GM23248 (cell line): ENCODE data around the gene CDC14A. TPM values are rescaled to one million over a fixed set of nuclear protein-coding genes. Genes with fewer than 3 reads are reported as not detected.
A peak's percentile ranks its signal among the peaks of the same experiment; 100 is the strongest.

Experiments used
- DNase-seq: peaks from one replicate; pipeline ENCODE4 v3.0.0-alpha.2; 2015
- H2AFZ ChIP-seq: fragments of 200-600 bp; sonication (generic); 2 replicates; pipeline ENCODE4 v1.6.1; 2016; ENCODE audit warnings: antibody characterized with exemption
- H3F3A ChIP-seq: fragments of 200-600 bp; sonication (generic); 2 replicates; pipeline ENCODE4 v1.6.1; 2016; ENCODE audit warnings: mild to moderate bottlenecking, antibody characterized with exemption, mixed run types; ENCODE audit not compliant: insufficient read depth
- H3K27ac ChIP-seq: fragments of 200-600 bp; sonication (generic); 2 replicates; pipeline ENCODE4 v1.5.1; 2016; ENCODE audit warnings: mild to moderate bottlenecking
- H3K27me3 ChIP-seq: fragments of 200-600 bp; sonication (generic); replicated peaks from 2 replicates; pipeline ENCODE4 v1.6.1; 2016; ENCODE audit warnings: mild to moderate bottlenecking; ENCODE audit not compliant: insufficient read depth
- H3K36me3 ChIP-seq: fragments of 200-600 bp; sonication (generic); 2 replicates; pipeline ENCODE4 v1.6.1; 2016; ENCODE audit warnings: low read depth, mild to moderate bottlenecking
- H3K4me1 ChIP-seq: fragments of 200-600 bp; sonication (generic); 2 replicates; pipeline ENCODE4 v1.6.1; 2016; ENCODE audit warnings: mild to moderate bottlenecking; ENCODE audit not compliant: insufficient read depth
- H3K4me2 ChIP-seq: fragments of 200-600 bp; sonication (generic); one replicate; pipeline ENCODE4 v1.6.1; 2016; ENCODE audit warnings: mild to moderate bottlenecking; ENCODE audit not compliant: unreplicated experiment
- H3K4me3 ChIP-seq: fragments of 200-600 bp; sonication (generic); 2 replicates; pipeline ENCODE4 v1.5.1; 2016; ENCODE audit warnings: mild to moderate bottlenecking
- H3K79me2 ChIP-seq: fragments of 200-600 bp; sonication (generic); 2 replicates; pipeline ENCODE4 v1.6.1; 2016; ENCODE audit warnings: mild to moderate bottlenecking; ENCODE audit not compliant: insufficient read depth
- H3K9ac ChIP-seq: fragments of 200-600 bp; sonication (generic); 2 replicates; pipeline ENCODE4 v1.6.1; 2016; ENCODE audit warnings: mild to moderate bottlenecking
- H3K9me2 ChIP-seq: fragments of 200-600 bp; sonication (generic); 2 replicates; pipeline ENCODE4 v1.6.1; 2016; ENCODE audit warnings: mixed run types, mild to moderate bottlenecking, moderate library complexity; ENCODE audit not compliant: insufficient read depth
- H3K9me3 ChIP-seq: fragments of 200-600 bp; sonication (generic); one replicate; pipeline ENCODE4 v1.6.1; 2017; ENCODE audit warnings: low read depth
- H4K20me1 ChIP-seq: fragments of 200-600 bp; sonication (generic); 2 replicates; pipeline ENCODE4 v1.6.0; 2016; ENCODE audit not compliant: insufficient read depth
- EZH2 ChIP-seq: fragments of 200-600 bp; sonication (generic); IDR thresholded peaks from 2 replicates; pipeline ENCODE4 v1.6.1; 2018; ENCODE audit warnings: antibody characterized with exemption, mild to moderate bottlenecking; ENCODE audit not compliant: insufficient read depth, poor library complexity, severe bottlenecking
- EZH2phosphoT487 ChIP-seq: fragments of 200-600 bp; sonication (generic); IDR thresholded peaks from 2 replicates; pipeline ENCODE4 v1.6.1; 2018; ENCODE audit warnings: antibody characterized with exemption, moderate library complexity, mild to moderate bottlenecking, low read depth; ENCODE audit not compliant: insufficient read depth
- WGBS, 2 experiments: methylation state at CpG; one replicate each; pipeline ENCODE4 v1.1.6; 2015 to 2017; ENCODE audit warnings: low lambda C conversion rate in 2 of 2, low coverage in 1 of 2; ENCODE audit errors: missing lambda C conversion rate in 2 of 2; 5-methylcytosine and 5-hydroxymethylcytosine counted together
- in situ Hi-C: fragments of 300-500 bp; cut with MboI; formaldehyde crosslinking; loops from 2 replicates; pipeline ENCODE4 v1.15.0; 2020
- polyA plus RNA-seq: library from polyadenylated mRNA; unstranded; fragments of >200 nt; fragmentation: Nextera tagmentation; extraction: Ambion mirVana; gene quantifications from 2 replicates; pipeline ENCODE4 v1.2.1, GENCODE V29; 2016
- total RNA-seq: library from RNA; depleted of rRNA; stranded (reverse); fragments of >200 nt; shearing (Covaris generic); gene quantifications from 2 replicates; pipeline ENCODE4 v1.2.3, GENCODE V29; 2014; rRNA removed

Gene CDC14A, protein sequence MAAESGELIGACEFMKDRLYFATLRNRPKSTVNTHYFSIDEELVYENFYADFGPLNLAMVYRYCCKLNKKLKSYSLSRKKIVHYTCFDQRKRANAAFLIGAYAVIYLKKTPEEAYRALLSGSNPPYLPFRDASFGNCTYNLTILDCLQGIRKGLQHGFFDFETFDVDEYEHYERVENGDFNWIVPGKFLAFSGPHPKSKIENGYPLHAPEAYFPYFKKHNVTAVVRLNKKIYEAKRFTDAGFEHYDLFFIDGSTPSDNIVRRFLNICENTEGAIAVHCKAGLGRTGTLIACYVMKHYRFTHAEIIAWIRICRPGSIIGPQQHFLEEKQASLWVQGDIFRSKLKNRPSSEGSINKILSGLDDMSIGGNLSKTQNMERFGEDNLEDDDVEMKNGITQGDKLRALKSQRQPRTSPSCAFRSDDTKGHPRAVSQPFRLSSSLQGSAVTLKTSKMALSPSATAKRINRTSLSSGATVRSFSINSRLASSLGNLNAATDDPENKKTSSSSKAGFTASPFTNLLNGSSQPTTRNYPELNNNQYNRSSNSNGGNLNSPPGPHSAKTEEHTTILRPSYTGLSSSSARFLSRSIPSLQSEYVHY
- total RNA-seq (1.5 and 5.6 TPM in 2 replicates), polyA plus RNA-seq (1.5 and 1.8 TPM in 2 replicates)

DNA sequence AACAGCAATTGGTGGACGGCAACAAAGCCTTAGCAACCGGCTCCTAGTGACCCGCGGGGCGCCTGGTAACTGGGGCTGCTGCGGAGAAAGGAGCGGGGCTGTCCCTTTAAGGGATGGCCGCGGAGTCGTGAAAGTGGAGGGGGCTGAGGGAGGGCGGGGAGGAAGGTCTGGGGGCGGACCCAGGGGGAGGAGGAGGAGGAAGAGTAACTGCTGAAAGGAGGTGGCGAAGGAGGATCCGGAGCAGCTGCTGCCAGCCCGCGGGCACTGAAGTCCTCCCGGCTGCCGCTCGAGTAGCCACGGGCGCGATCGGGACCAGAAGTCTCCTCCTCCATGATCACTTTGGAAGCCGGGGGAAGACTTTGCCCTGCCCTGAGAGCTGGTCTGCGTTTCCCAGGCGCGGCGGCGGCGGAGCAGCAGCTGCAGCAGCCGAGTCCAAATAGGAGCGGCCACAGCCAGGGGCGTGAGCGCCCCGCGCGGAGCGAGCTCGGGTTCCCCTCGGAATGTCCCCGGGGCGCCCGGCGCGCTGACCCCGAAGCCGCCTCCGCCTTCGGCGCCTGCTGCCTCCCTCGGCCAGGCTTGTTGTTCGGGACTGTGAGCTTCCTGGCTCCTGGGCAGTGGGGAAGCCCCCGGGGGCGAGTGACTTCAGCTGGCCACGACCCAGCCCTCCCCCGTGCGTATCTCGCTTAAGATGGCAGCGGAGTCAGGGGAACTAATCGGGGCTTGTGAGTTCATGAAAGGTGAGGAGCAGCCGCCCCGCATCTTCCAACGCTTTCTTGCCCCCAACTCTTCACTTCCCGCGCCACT lies at the start of gene CDC14A:
CDC14A (plus strand) TSS at position 240 of the 804 bp plus-strand sequence; CDS start at position 689, 449 bp downstream.
- Histone ChIP-seq H3K9me3 (no peaks in the 10 kb centered on the region), H3K9me2 (no peaks in the 10 kb centered on the region), H3K4me1 (peaks cover 9% of the 10 kb centered on the region), H3K79me2 (no peaks in the 10 kb centered on the region), H2AFZ (peak within 1 kb of the TSS; percentile 99), H3F3A (peaks cover 16% of the 10 kb centered on the region; the same call in 1 of the 2 replicates), H4K20me1 (no peaks in the 10 kb centered on the region), H3K4me2 (peak within 1 kb of the TSS; percentile 96), H3K4me3 (peak within 1 kb of the TSS; percentile 92), H3K27ac (peak within 1 kb of the TSS; percentile 79), H3K27me3 (no peaks in the 10 kb centered on the region), H3K36me3 (no peaks in the 10 kb centered on the region), H3K9ac (peak within 1 kb of the TSS; percentile 79)
- DNase-seq, result peak; percentile 97
- in situ Hi-C loops, result no loop called here
- WGBS, 2 experiments, result 0 to 1% methylated on average over 43 of the region's 65 CpGs
- TF ChIP-seq EZH2 (no peak), EZH2phosphoT487 (no peak)

DNA sequence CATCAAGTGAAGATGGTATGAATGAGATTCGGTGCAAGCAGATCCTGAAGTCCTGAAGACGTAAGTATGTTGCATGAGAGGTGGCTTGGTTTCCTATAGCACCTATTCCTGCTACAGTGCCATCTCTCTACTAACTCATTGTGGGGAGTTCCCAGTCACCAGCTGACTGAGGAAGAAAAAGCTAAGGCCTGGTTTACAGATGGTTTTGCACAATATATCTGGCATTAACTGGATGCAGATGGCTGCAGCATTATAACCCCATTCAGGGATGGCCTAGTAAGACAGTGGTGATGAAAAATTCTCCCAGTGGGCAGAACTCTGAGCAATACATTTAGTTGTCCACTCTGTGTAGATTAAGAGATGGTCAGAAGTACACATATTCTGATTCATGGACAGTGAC lies 49.6 kb upstream of the CDC14A start:
- peaks cover 12% of the 10 kb centered on the region for H3F3A ChIP-seq
- no peaks in the 10 kb centered on the region for H3K9me2 ChIP-seq
- H3K79me2 ChIP-seq, result no peaks in the 10 kb centered on the region
- DNase-seq, result peak; percentile 28
- H4K20me1 ChIP-seq, result no peaks in the 10 kb centered on the region
- H3K27ac ChIP-seq, result no peak overlapping the region
- H3K4me1 ChIP-seq, result no peaks in the 10 kb centered on the region
- in situ Hi-C loops, result no loop called here
- TF ChIP-seq EZH2, result no peak
- TF ChIP-seq EZH2phosphoT487, result no peak
- H2AFZ ChIP-seq, result no peak overlapping the region
- no peaks in the 10 kb centered on the region for H3K36me3 ChIP-seq
- no peak overlapping the region for H3K9ac ChIP-seq
- WGBS, 2 experiments, result 22 to 23% methylated on average over 2 of the region's 2 CpGs
- no peak overlapping the region for H3K4me2 ChIP-seq
- H3K9me3 ChIP-seq, result no peaks in the 10 kb centered on the region
- H3K27me3 ChIP-seq, result no peaks in the 10 kb centered on the region
- H3K4me3 ChIP-seq, result no peak overlapping the region

DNA sequence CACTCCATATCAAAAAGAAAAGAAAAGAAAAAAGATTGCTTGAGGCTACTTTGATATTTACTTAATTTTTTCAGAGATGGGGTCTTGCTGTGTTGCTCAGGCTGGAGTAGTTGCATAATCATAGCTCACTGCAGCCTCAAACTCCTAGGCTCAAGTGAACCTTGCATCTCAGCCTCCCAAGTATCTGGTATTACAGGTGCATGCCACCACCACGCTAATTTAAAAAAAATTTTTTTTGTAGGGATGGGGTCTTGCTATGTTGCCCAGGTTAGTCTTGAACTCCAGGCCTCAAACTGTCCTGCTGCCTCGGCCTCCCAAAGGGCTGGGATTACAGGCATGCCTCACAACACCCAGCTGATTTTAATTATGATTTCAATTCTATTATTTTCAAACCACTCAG lies 48.1 kb upstream of the CDC14A start:
- no peaks in the 10 kb centered on the region for H3K9me3 ChIP-seq
- no peaks in the 10 kb centered on the region for H3K79me2 ChIP-seq
- 40 to 50% methylated on average over 2 of the region's 2 CpGs for WGBS, 2 experiments
- no peaks in the 10 kb centered on the region for H3K36me3 ChIP-seq
- H3K4me1 ChIP-seq, result peaks cover 5% of the 10 kb centered on the region
- DNase-seq, result no peak
- no peaks in the 10 kb centered on the region for H4K20me1 ChIP-seq
- no peaks in the 10 kb centered on the region for H3K9me2 ChIP-seq
- H3K27ac ChIP-seq, result no peak overlapping the region
- H3K27me3 ChIP-seq, result no peaks in the 10 kb centered on the region
- TF ChIP-seq EZH2 (no peak), EZH2phosphoT487 (no peak)
- H2AFZ ChIP-seq, result no peak overlapping the region
- no peak overlapping the region for H3K9ac ChIP-seq
- in situ Hi-C loops, result no loop called here
- no peak overlapping the region for H3K4me2 ChIP-seq
- no peak overlapping the region for H3K4me3 ChIP-seq
- H3F3A ChIP-seq, result no peaks in the 10 kb centered on the region; the same call in 1 of the 2 replicates

DNA sequence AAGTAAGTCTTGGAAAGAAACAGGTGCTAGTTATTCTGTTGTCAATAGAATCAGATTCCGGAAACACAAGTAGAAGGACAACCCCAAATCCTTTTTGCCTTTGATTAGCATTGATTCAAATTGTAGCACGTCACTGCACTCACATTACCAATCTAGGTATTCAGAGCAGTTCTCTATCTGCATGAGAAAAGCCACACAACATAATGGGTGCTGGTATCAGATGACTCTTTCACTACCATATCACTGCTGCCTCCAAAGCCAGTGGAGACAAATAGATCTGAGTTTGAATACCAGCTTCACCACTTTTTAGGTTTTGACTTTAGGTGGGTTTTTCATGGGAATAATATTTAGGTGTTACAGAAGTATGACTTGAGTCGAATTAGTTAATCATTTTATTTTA lies 47.4 kb upstream of the CDC14A start:
- H4K20me1 ChIP-seq, result no peaks in the 10 kb centered on the region
- no peak overlapping the region for H2AFZ ChIP-seq
- H3K9ac ChIP-seq, result no peak overlapping the region
- no peaks in the 10 kb centered on the region for H3K79me2 ChIP-seq
- no peak overlapping the region for H3K4me2 ChIP-seq
- no peaks in the 10 kb centered on the region for H3K9me3 ChIP-seq
- no peak for DNase-seq
- H3K4me3 ChIP-seq, result no peak overlapping the region
- 79 to 81% methylated on average over 3 of the region's 3 CpGs for WGBS, 2 experiments
- no peaks in the 10 kb centered on the region for H3K9me2 ChIP-seq
- in situ Hi-C loops, result no loop called here
- H3F3A ChIP-seq, result no peaks in the 10 kb centered on the region; the same call in 1 of the 2 replicates
- no peak overlapping the region for H3K27ac ChIP-seq
- H3K27me3 ChIP-seq, result no peaks in the 10 kb centered on the region
- no peaks in the 10 kb centered on the region for H3K36me3 ChIP-seq
- H3K4me1 ChIP-seq, result peaks cover 5% of the 10 kb centered on the region
- TF ChIP-seq EZH2phosphoT487 (no peak), EZH2 (no peak)
